Activated CD8-positive, alpha-beta memory T cell treated with anti-CD3 and anti-CD28 coated beads for 24 hours (primary cell): Measurements from ENCODE around the gene NR2C2AP.
"Not testable (repeated sequence)": the region's sequence is repeated elsewhere in the genome, so short reads cannot be mapped to it uniquely, and the experiment has no call there.

ENCODE experiments used
- DNase-seq: peaks from one replicate; pipeline ENCODE4 v3.0.0-alpha.2; 2020

Gene NR2C2AP

GRCh38 chr19:19179548-19180441, 23.4 kb downstream of the NR2C2AP start:
- DNase-seq, result no peak

GRCh38 chr19:19176950-19177349, 26.3 kb downstream of the NR2C2AP start:
- DNase-seq, result no peak

- DNase-seq, result not testable (repeated sequence)
These were observed 30.0 kb downstream of the NR2C2AP start for GRCh38 chr19:19173243-19173642.

GRCh38 chr19:19171821-19172532, 31.2 kb downstream of the NR2C2AP start:
- no peak for DNase-seq

GRCh38 chr19:19170873-19171672, 32.1 kb downstream of the NR2C2AP start:
- no peak for DNase-seq

GRCh38 chr19:19170053-19170872, 33.0 kb downstream of the NR2C2AP start, which contains the start of gene MEF2B:
Gene MEF2B (minus strand): TSS chr19:19170263. CDS start chr19:19150735, 19,528 bp downstream.
- DNase-seq, result peak; percentile 90

- DNase-seq, result no peak
These were observed 33.8 kb downstream of the NR2C2AP start for GRCh38 chr19:19169236-19170052.

GRCh38 chr19:19167612-19168011, 35.6 kb downstream of the NR2C2AP start:
- no peak for DNase-seq

- DNase-seq, result no peak
These were observed 37.8 kb downstream of the NR2C2AP start for GRCh38 chr19:19165396-19165795.

- DNase-seq, result no peak
These were observed 40.7 kb downstream of the NR2C2AP start for GRCh38 chr19:19162495-19162894.

- no peak for DNase-seq
These were observed 42.7 kb downstream of the NR2C2AP start for GRCh38 chr19:19160461-19161035.

- no peak for DNase-seq
These were observed 43.7 kb downstream of the NR2C2AP start for GRCh38 chr19:19159534-19159933.

GRCh38 chr19:19157808-19158207, 45.4 kb downstream of the NR2C2AP start:
- no peak for DNase-seq

- DNase-seq, result no peak
These were observed 47.6 kb downstream of the NR2C2AP start for GRCh38 chr19:19155495-19156219.

- DNase-seq, result no peak
These were observed 48.3 kb downstream of the NR2C2AP start for GRCh38 chr19:19154768-19155494.

- no peak for DNase-seq
These were observed 50.4 kb downstream of the NR2C2AP start for GRCh38 chr19:19152668-19153384.

- no peak for DNase-seq
These were observed 51.8 kb downstream of the NR2C2AP start for GRCh38 chr19:19151418-19151817.
